CD4-positive, CD25-positive, alpha-beta regulatory T cell (primary cell): ENCODE data around the gene FCGR3B. TPM values are rescaled to one million over a fixed set of nuclear protein-coding genes. Genes with fewer than 3 reads are reported as not detected.
"Not testable (repeated sequence)": the region's sequence is repeated elsewhere in the genome, so short reads cannot be mapped to it uniquely, and the experiment has no call there.

ENCODE experiments used
- ATAC-seq, 2 donors: fragments of 150-1000 bp; cut with Tn5 transposase; one replicate each; pipeline ENCODE4 v1.10.0; 2021; ENCODE audit warnings: low read depth in 2 of 2, moderate number of reproducible peaks in 2 of 2, moderate library complexity in 1 of 2
- DNase-seq, 3 donors: peaks; one replicate each; pipeline versions ENCODE4 v3.0.0 to v3.0.0-alpha.2; 2012 to 2022; ENCODE audit warnings: mixed read lengths in 1 of 3
- H3K27ac ChIP-seq: one replicate; pipeline ENCODE4 v1.7.0; 2013; ENCODE audit warnings: mild to moderate bottlenecking, low read length; ENCODE audit not compliant: insufficient read depth, poor library complexity, severe bottlenecking
- H3K27me3 ChIP-seq: one replicate; pipeline ENCODE4 v1.7.0; 2013; ENCODE audit warnings: low read length; ENCODE audit not compliant: control insufficient read depth, insufficient read depth
- H3K36me3 ChIP-seq: one replicate; pipeline ENCODE4 v1.7.0; 2013; ENCODE audit warnings: mild to moderate bottlenecking, low read length, moderate library complexity; ENCODE audit not compliant: control insufficient read depth, insufficient read depth
- H3K4me1 ChIP-seq: 2 replicates; pipeline ENCODE4 v1.7.0; 2013; ENCODE audit warnings: mild to moderate bottlenecking, low read length; ENCODE audit not compliant: insufficient read depth, control insufficient read depth, poor library complexity, severe bottlenecking
- H3K4me3 ChIP-seq: one replicate; pipeline ENCODE4 v1.7.0; 2013; ENCODE audit warnings: low read depth, mild to moderate bottlenecking, low read length, moderate library complexity
- H3K9me3 ChIP-seq, 2 experiments: 1 replicate in 1 of 2; 2 replicates in 1 of 2; pipeline ENCODE4 v1.7.0; 2013; ENCODE audit warnings: low read length in 2 of 2, mild to moderate bottlenecking in 1 of 2, moderate library complexity in 1 of 2; ENCODE audit not compliant: control insufficient read depth in 2 of 2
- H3K27ac Mint-ChIP-seq, 3 donors: one replicate each; pipeline ENCODE4 v1.8.0; 2020 to 2022; ENCODE audit warnings: mild to moderate bottlenecking in 3 of 3, mixed read lengths in 3 of 3, moderate library complexity in 2 of 3
- H3K27me3 Mint-ChIP-seq: one replicate; pipeline ENCODE4 v1.8.0; 2022; ENCODE audit warnings: mild to moderate bottlenecking, mixed read lengths
- H3K36me3 Mint-ChIP-seq: one replicate; pipeline ENCODE4 v1.8.0; 2020; ENCODE audit warnings: mixed read lengths
- H3K4me1 Mint-ChIP-seq, 4 donors: one replicate each; pipeline ENCODE4 v1.8.0; 2020 to 2022; ENCODE audit warnings: mixed read lengths in 4 of 4, mild to moderate bottlenecking in 1 of 4
- H3K4me3 Mint-ChIP-seq, 4 donors: one replicate each; pipeline ENCODE4 v1.8.0; 2020 to 2022; ENCODE audit warnings: mild to moderate bottlenecking in 4 of 4, mixed read lengths in 4 of 4, moderate library complexity in 3 of 4
- H3K9me3 Mint-ChIP-seq, 7 donors: one replicate each; pipeline ENCODE4 v1.8.0; 2020 to 2022; ENCODE audit warnings: mixed read lengths in 7 of 7, mild to moderate bottlenecking in 3 of 7, moderate library complexity in 2 of 7
- polyA plus RNA-seq, 4 donors: library from polyadenylated mRNA; unstranded; fragments of 300-500 nt; fragmentation: Illumina TruSeq; gene quantifications; one replicate each; pipeline ENCODE4 v1.2.3, GENCODE V29; 2021
- total RNA-seq: library from RNA; stranded (reverse); gene quantifications from one replicate; pipeline ENCODE4 v1.2.3, GENCODE V29; 2022

Gene FCGR3B
- total and polyA plus RNA-seq, 5 donors from 2014 or later = not detected

DNA sequence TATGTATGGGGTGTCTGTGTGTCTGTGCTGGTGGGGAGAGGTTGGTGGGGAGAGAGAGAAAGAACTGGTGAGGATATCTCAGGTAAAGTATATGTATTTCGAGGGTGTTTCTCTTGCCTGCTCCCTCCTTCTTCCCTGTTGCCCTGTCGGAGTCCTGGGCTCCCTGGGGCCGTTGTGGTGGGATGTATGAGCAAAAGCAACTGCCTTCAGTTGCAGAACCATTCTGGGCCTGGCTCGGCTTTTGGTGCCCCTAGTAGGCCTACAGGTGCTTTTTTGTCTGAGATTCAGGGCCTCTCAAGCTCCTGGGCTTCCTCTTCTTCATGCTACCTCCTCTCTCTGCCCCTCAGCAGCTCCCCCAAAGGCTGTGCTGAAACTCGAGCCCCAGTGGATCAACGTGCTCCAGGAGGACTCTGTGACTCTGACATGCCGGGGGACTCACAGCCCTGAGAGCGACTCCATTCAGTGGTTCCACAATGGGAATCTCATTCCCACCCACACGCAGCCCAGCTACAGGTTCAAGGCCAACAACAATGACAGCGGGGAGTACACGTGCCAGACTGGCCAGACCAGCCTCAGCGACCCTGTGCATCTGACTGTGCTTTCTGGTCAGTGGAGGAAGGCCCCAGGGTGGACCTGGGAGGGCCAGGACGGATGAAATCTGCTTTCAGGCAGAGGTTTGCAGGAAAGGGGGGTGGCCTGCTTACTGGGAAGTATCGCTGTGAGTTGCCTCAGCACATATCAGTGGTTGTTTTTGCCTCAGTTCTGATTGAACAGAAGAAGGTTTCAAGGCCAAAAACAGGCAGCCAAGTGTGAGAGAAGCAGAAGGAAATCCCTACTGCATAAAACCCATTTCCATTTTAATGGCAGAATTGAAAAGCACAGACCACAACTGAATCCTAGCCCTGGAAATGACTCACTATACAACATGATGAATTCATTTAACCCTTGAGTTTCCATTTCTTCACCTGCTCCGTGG, 40.4 kb upstream of the FCGR3B start:
- ATAC-seq, H3K4me3 ChIP-seq, H3K27me3 ChIP-seq, H3K27ac Mint-ChIP-seq, DNase-seq, H3K36me3 Mint-ChIP-seq, H3K9me3 Mint-ChIP-seq, H3K4me1 Mint-ChIP-seq, H3K27ac ChIP-seq, H3K4me3 Mint-ChIP-seq, H3K9me3 ChIP-seq, H3K36me3 ChIP-seq, H3K4me1 ChIP-seq: not testable (repeated sequence)
- peaks cover 10% of the 10 kb centered on the region for H3K27me3 Mint-ChIP-seq

DNA sequence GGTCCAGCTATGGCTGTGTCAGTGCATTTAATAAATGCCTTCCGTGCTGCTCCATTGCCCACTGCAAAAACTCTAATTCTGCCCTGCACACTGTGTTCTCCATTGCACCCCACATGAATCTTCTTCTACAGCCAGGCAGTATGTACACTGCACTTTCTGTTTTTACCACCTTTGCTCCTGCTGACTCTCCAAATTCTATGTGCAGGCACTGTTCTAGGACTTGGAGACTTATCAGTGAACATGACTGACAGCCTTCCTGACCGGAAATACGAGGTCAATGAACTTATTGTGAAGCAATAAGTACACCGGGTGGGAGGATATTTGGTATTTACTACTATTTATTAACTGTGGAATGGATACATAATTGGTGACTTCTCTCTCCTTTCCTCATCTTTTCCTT, 33.7 kb upstream of the FCGR3B start:
- not testable (repeated sequence) for H3K4me3 ChIP-seq, H3K27ac ChIP-seq, ATAC-seq, H3K27me3 ChIP-seq, H3K9me3 ChIP-seq, H3K9me3 Mint-ChIP-seq, H3K4me1 Mint-ChIP-seq, DNase-seq, H3K4me3 Mint-ChIP-seq, H3K36me3 ChIP-seq, H3K27ac Mint-ChIP-seq, H3K36me3 Mint-ChIP-seq, H3K27me3 Mint-ChIP-seq, H3K4me1 ChIP-seq

DNA sequence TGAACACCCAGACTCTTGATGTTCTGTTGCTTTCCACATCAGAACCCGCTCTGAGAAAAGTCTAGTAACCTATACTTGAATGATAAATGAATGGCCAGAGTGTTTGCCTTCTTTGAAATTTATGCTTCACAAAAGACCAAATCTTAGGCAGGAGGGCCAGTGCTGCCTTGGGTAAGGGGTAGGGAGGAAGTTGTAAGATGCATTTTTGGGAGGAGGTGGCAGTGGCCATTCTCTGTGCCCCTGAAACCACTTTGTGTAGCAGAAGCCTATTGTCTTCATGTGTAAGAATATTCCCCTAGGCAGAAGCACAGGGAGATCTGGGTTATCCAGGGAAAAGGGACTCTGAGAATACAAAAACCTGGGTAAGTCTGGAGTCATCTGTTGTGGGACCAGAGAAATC, 32.6 kb upstream of the FCGR3B start:
- not testable (repeated sequence) for H3K9me3 Mint-ChIP-seq, H3K36me3 ChIP-seq, H3K27ac Mint-ChIP-seq

DNA sequence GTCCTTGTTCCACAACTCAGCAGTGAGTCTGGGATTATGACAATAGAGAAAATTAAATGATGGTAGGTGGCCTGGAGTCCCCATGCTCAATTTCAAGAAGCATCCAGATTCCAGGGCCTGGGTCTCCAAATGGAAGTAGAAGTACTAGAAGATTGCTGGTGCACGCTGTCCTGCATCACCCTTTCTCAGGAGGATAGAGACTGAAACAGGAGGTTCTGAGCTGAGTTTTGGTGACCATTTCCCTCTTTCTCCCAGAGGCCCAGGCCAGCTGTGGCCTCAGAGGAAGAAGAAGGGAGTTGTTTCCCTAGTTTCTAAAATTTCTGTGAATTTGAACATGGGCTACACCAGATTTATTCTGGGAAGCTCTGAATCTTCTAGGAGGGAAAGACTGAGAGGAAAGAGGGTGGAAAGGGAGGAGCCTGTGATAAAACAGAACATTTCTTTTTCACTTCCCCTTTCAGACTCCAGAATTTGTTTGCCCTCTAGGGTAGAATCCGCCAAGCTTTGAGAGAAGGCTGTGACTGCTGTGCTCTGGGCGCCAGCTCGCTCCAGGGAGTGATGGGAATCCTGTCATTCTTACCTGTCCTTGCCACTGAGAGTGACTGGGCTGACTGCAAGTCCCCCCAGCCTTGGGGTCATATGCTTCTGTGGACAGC, 31.8 kb upstream of the FCGR3B start, which contains the start of gene FCGR2B:
Gene FCGR2B, plus strand, starts transcription at position 460 of the 656 bp plus-strand sequence. Its CDS starts 99 bp downstream, at position 559.
- H3K27ac ChIP-seq, H3K27me3 Mint-ChIP-seq, H3K9me3 Mint-ChIP-seq, H3K4me3 Mint-ChIP-seq, H3K4me1 ChIP-seq, H3K36me3 Mint-ChIP-seq, DNase-seq, ATAC-seq, H3K4me1 Mint-ChIP-seq, H3K27me3 ChIP-seq, H3K9me3 ChIP-seq, H3K27ac Mint-ChIP-seq, H3K4me3 ChIP-seq, H3K36me3 ChIP-seq: not testable (repeated sequence)

More for the DNA sequence above, 32.6 kb upstream of the FCGR3B start:
- not testable (repeated sequence) for H3K4me1 ChIP-seq, ATAC-seq, H3K4me3 ChIP-seq, H3K27me3 ChIP-seq, DNase-seq, H3K27ac ChIP-seq, H3K36me3 Mint-ChIP-seq, H3K4me1 Mint-ChIP-seq, H3K27me3 Mint-ChIP-seq, H3K4me3 Mint-ChIP-seq, H3K9me3 ChIP-seq

DNA sequence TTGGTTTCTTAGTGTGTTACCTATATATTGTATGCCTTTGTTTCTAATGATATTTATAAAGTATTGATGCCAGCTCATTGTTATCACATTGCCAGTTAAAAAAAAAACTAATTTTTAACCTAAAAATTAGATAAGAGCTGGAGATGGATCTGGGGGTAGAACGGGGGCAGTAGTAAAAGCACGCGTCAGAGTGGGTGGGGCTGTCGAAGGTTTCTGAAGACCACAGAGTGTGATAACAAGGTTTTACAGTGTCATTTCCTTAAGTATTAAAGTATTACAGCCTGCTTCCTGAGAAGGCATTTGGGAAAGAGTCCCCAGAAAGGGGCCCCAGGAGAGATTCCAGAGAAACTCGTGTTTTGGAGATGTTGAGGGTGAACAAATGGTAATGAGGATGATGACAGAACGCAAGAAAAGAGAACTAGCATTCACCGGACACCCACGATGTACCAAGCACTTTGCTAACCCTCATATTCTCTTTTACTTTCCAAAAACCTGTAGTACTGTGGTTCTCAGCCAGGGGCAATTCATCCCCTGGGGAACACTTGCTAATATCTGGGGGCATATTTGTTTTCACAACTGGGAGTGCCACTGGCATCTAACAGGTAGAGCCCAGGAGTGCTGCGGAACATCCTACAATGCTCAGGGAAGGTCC, 30.8 kb upstream of the FCGR3B start:
- not testable (repeated sequence) for H3K4me3 Mint-ChIP-seq, H3K4me1 Mint-ChIP-seq, H3K4me3 ChIP-seq, H3K36me3 ChIP-seq, H3K27ac Mint-ChIP-seq, H3K9me3 ChIP-seq, ATAC-seq, H3K36me3 Mint-ChIP-seq, H3K27me3 Mint-ChIP-seq, H3K9me3 Mint-ChIP-seq, H3K27ac ChIP-seq, H3K27me3 ChIP-seq, H3K4me1 ChIP-seq, DNase-seq

DNA sequence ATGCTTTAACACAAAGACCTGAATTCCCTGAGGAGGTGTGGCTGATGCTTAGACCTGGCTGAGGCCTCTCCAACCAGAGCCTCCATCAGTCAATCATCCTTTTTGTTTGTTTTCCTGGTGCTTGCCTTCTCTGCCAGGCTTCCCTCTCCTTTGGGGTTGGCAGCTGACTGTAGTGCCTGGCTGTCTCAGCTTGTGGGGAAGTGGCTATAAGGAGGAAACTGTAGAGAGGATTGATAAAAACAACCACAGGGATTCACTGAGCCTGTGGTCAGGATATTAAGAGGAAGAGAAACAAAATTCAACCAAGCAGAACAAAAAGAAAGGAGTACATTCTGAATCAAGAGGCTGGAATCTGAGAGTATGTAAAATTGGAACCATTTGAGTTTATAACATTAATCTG, 27.5 kb upstream of the FCGR3B start:
- not testable (repeated sequence) for H3K4me1 Mint-ChIP-seq, H3K27ac ChIP-seq, H3K4me3 ChIP-seq, DNase-seq, H3K36me3 ChIP-seq, H3K4me1 ChIP-seq, H3K9me3 ChIP-seq, H3K4me3 Mint-ChIP-seq, H3K27me3 ChIP-seq, H3K9me3 Mint-ChIP-seq, H3K27ac Mint-ChIP-seq, H3K36me3 Mint-ChIP-seq, H3K27me3 Mint-ChIP-seq, ATAC-seq

DNA sequence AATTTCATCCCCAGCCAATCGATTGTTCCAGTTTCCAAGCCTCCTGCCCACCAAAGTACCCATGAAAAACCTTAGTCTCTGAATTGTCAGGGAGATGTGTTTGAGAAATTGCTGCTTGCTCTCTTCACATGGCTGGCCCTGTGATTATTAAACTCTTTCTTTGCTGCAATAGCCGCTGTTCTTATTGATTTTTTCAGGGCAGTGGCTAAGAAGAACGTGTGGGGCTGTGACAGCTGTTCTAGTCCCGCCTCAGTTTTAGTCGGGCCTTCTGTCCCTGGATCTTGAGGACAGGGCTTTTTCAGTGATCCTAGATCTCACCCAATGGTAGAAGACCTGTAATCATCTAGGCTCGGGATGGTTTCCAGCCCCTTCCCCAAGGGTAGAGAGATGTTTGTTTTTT, 23.0 kb upstream of the FCGR3B start:
- H3K36me3 ChIP-seq, H3K9me3 Mint-ChIP-seq, DNase-seq, H3K4me3 ChIP-seq, H3K4me1 Mint-ChIP-seq, H3K27ac ChIP-seq, H3K9me3 ChIP-seq, H3K4me3 Mint-ChIP-seq, ATAC-seq, H3K36me3 Mint-ChIP-seq, H3K4me1 ChIP-seq, H3K27me3 ChIP-seq, H3K27ac Mint-ChIP-seq: not testable (repeated sequence)
- H3K27me3 Mint-ChIP-seq = peaks cover 25% of the 10 kb centered on the region
